GM18870 (cell line): ENCODE measurements around the gene DDX3X.
"Not testable (repeated sequence)": the region's sequence is repeated elsewhere in the genome, so short reads cannot be mapped to it uniquely, and the experiment has no call there.

ENCODE experiments used
- ATAC-seq: cut with Tn5 transposase; IDR thresholded peaks from one replicate; pipeline ENCODE4 v1.9.1; 2021; ENCODE audit warnings: moderate library complexity; ENCODE audit not compliant: unreplicated experiment

DDX3X gene

GRCh38 chrX:41369152-41369551, 35.2 kb downstream of the DDX3X start:
- no peak for ATAC-seq

- ATAC-seq = not testable (repeated sequence)
These were observed 37.6 kb downstream of the DDX3X start for GRCh38 chrX:41371575-41371974.

DNA sequence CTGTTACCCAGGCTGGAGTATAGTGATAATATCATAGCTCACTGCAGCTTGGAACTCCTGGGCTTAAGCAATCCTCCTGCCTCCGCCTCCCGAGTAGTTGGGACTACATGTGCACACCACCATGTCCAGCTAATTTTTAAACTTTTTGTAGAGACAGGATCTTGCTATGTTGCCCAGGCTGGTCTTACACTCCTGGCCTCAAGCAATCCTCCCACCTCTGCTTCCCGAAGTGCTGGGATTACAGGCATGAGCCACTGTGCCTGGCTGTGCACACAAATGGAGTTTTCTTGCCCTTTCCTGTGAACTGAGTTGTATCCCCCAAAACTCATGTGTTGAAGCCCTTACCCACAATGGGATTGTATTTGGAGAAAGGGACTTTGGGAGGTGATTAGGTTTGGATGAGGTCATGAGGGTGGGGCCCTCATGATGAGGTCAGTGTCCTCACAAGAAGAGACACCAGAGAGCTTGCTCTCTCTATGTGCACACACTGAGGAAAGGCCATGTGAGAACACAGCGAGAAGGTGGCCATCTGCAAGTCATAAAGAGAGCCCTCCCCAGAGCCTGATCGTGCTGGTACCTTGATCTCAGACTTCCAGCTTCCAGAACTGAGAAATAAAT, 40.1 kb downstream of the DDX3X start:
- no peak for ATAC-seq

DNA sequence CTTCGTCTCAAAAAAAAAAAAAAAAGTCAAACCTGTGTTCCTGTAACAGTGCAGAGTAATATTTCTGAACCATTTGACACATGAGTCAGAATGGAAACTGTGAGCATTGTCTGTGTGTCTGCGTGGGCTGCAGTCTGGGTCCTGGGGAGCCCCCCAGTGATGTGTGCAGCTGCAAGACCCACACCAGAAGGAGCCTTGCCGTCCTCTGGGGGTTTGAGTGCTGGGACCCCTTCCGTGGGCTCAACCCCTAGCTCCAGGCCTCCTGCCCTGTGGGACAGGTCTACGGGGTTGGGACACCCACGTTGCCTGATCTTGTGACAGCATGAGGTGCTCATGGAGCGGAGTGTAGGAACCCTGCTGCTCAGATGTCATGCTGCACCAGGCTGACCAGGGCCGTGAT, 43.7 kb downstream of the DDX3X start:
- no peak for ATAC-seq

DNA sequence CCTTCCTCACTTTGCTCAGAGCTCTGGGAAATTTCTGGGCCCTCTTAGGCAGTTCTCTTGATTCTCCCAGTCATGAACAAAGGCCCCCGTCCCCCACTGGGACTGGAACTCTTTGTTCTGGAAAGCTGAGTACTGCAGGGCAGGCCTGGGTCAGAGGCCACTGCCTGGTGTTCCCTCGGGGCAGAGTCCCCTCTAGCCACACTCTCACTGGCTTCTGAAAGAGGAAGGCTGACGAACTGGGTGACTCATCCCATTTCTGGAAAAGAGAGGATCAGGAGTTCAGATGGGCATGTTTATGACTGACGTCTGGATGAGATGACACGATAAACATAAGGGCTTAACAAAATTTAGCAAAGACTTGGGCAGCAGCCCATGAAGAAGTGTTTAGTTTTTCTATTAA, 47.7 kb downstream of the DDX3X start:
- ATAC-seq = no peak

GRCh38 chrX:41382714-41383645, 49.0 kb downstream of the DDX3X start:
- no peak for ATAC-seq

GRCh38 chrX:41384051-41384705, 50.2 kb downstream of the DDX3X start:
- ATAC-seq = no peak

DNA sequence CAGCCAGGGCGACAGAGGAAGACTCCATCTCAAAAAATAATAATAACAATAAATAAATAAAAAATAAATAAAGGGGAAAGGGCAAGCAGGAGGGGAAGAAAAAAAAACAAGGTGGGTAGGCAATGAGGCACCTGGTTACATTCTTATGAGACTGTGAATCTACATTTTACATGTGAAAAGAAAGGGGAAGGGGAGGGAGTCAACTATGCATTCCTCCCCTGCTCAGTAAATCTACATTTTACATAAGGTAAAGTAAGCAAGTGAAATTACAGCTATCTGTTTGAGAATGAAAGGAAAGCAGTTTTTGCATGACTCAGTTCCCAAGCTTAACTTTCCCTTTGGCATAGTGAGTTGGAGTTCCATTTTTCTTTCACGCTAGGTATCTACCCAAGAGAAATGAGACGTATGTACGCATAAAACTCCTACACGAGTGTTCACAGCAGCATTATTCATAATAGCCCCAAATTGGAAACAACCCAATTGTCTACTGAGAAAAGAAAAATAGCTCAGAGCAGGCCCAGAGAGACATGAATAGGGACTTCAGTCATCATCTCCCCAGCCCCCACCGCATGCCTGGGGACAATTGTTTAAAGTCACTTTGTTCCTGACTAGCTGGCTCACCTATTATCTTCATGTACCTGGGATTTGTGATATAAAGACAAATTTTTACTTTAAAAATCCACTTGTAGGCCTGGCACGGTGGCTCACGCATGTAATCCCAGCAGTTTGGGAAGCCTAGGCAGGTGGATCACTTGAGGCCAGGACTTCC, 52.4 kb downstream of the DDX3X start:
- no peak for ATAC-seq

DNA sequence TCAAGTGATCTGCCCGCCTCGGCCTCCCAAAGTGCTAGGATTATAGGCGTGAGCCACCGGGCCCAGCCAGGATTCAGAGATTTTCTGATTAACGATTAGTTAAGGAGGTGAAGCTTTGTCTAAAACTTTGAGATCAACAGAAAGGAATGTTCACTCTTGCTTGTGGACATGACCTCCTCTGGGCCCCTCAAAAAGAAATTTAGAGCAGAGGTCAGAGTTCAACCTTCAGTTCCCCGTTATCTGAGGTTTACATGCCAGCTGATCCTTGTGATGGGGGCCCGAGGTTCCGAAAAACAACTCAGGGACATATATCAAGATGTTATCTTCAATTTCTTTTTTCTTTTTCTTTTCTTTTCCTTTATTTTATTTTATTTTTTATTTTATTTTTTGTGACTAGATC, 54.6 kb downstream of the DDX3X start:
- ATAC-seq = no peak

DNA sequence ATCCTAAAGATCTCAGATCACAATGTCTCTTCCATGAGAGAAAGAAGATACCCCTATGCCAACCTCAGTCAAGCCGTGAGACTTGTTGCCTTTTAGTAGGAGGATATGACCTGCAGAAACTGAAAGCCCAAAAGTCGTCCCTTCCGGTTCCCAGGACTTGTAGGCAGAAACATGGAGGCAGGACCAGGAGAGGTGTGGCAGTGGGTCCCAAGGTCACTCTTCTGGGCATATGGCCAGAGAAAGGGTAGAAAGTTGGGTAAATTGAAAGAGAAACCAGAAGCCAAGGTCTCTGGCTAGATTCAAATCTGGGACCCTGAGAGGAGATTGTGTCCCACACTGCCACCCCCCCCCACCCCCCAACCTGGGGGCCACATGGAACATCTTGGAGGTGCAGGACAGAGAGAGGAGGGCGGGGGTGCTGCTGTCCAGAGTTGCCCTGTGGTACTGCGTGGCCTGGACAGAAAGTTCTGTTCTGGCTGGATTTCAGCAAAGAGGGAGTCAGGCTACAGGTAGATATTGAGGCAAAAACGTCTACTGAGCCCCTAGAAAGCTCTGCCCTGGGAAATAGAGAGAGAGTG, 55.4 kb downstream of the DDX3X start:
- ATAC-seq = no peak

DNA sequence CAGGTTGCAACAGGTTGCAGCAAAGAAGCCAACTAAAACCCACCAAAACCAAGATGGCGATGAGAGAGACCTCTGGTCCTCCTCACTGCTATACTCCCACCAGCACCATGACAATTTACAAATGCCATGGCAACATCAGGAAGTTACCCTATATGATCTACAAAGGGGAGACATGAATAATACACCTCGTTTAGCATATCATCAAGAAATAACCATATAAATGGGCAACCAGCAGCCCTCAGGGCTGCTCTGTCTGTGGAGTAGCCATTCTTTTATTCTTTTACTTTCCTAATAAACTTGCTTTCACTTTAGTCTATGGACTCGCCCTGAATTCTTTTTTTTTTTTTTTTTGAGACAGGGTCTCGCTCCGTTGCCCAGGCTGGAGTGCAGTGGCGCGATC, 56.6 kb downstream of the DDX3X start:
- not testable (repeated sequence) for ATAC-seq

GRCh38 chrX:41391606-41392005, 57.6 kb downstream of the DDX3X start:
- ATAC-seq = no peak

DNA sequence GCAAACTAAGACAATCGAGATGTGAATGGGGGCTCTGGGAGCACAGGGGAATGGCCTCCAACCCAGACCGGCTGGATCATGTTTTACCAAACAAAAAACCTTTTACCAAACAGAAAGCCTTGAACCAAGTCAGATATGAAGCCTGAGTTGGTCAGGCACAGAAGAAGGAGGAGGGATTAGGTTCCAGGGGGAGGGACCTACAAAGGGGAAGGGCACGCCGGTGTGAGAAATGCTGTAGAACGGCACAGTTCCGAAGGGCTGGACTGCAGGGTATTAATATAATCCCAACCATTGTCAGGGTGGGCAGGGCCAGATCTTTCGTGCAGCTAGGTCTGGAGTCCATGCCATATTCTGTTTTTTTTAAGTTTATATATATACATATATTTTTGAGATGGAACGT, 60.3 kb downstream of the DDX3X start:
- no peak for ATAC-seq

DNA sequence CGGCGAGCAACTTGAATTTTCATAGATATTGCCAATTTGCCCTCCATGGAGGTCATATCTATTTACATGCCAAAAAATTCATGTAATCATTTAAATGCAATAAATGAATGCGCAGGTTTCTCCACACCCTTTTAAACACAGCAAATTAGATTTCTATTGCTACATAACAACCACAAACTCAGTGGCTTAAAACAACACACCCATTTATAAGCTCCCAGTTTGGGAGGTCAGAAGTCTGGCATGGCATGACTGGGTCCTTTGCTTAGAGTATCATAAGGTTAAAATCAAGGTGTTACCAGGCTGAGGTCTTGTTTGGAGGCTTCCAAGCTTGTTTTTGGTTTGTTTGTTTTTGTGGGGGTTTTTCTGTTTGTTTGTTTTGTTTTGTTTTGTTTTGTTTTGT, 63.3 kb downstream of the DDX3X start:
- no peak for ATAC-seq

GRCh38 chrX:41397768-41398167, 63.8 kb downstream of the DDX3X start:
- ATAC-seq = no peak

DNA sequence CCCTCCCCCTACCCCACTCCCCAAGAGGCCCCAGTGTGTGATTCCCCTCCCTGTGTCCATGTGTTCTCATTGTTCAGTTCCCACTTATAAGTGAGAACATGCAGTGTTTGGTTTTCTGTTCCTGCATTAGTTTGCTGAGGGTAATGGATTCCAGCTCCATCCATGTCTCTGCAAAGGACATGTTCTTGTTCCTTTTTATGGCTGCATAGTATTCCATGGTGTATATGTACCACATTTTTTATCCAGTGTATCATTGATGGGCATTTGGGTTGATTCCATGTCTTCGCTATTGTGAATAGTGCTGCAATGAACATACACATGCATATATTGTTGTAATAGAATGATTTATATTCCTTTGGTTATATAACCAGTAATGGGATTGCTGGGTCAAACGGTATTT, 68.6 kb downstream of the DDX3X start:
- not testable (repeated sequence) for ATAC-seq

DNA sequence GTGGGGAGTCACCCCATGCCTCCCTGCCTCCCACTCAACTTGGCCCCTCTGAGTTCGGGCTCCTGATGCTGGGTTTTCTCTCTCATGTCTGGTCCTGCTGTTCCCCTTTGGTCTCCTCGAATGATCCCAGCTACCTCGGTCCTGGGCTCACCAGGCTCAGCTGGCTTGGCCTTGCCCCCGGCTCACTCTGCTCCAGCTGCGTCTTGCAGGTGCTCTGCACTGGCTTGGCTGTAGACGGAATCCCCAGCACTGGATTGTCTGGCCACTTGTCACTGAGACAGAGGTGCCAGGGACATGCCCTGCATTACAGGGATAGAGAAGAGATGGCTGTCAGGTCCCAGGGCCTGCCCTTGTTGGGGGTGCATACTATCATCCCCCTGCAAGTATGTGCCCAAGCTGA, 71.6 kb downstream of the DDX3X start:
- ATAC-seq = no peak

DNA sequence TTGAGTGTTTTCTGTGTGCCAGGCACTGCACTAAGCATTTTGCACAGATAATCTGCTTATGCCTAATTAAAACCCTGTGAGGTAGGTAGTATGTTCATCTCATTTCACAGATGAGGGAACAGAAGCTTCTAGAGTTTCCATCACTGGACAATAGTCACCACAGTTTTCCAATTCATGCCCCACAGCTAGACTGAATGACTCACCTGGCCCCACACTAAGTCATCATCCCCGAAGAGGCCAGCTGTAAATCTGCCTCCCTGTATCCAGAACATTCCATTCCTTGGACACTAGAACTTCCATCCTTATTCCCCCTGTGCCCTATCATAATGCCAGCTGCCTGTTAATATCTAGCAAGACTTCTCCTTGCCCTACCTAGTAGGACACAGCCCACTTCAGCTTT, 72.2 kb downstream of the DDX3X start:
- ATAC-seq = no peak

GRCh38 chrX:41407816-41408215, 73.9 kb downstream of the DDX3X start:
- no peak for ATAC-seq

GRCh38 chrX:41408576-41408975, 74.6 kb downstream of the DDX3X start:
- ATAC-seq = no peak

DNA sequence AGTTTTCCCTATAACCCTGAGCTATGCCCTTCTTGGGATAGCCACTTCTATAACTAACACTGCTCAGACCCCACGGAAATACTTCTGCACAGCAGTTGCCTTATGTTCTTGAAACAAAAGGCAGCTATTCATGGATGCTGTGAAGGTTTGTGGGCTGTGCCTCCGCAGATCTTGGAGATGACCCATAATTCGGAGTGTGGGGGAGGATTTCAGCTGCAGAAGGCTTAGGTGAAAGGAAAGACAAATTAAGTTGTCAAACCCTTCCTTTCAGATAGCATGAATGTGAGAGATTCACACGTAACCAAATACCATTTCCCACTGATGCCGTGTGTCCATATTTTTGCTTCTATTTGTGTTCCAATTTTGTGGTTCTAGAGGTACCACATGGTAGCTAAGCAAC, 75.0 kb downstream of the DDX3X start:
- ATAC-seq = no peak
